ENCODE results near the gene PLET1.

PLET1 gene

GRCh38 chr11:112228706-112229105 lies 32.0 kb downstream of the PLET1 start:
- TF ChIP-seq, protein P1, sequence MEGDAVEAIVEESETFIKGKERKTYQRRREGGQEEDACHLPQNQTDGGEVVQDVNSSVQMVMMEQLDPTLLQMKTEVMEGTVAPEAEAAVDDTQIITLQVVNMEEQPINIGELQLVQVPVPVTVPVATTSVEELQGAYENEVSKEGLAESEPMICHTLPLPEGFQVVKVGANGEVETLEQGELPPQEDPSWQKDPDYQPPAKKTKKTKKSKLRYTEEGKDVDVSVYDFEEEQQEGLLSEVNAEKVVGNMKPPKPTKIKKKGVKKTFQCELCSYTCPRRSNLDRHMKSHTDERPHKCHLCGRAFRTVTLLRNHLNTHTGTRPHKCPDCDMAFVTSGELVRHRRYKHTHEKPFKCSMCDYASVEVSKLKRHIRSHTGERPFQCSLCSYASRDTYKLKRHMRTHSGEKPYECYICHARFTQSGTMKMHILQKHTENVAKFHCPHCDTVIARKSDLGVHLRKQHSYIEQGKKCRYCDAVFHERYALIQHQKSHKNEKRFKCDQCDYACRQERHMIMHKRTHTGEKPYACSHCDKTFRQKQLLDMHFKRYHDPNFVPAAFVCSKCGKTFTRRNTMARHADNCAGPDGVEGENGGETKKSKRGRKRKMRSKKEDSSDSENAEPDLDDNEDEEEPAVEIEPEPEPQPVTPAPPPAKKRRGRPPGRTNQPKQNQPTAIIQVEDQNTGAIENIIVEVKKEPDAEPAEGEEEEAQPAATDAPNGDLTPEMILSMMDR (IDR thresholded peaks at IDR 0.05; ENCODE audit: low read depth, low read length): no peak
- DNase-seq (ENCODE audit: extremely low read depth, low read depth): no peak

- DNase-seq (ENCODE audit: extremely low read depth, low read depth): no peak
- TF ChIP-seq, protein P1 (IDR thresholded peaks at IDR 0.05; ENCODE audit: low read depth, low read length): no peak
Measured at GRCh38 chr11:112227471-112227870, 33.2 kb downstream of the PLET1 start.

GRCh38 chr11:112226831-112227401 lies 33.7 kb downstream of the PLET1 start:
- TF ChIP-seq, protein P1 (IDR thresholded peaks at IDR 0.05; ENCODE audit: low read depth, low read length): no peak; the same call in 1 of the 2 replicates
- DNase-seq (ENCODE audit: extremely low read depth, low read depth): no peak

GRCh38 chr11:112226062-112226830 lies 34.4 kb downstream of the PLET1 start, which contains the start of gene PTS:
PTS (plus strand) TSS chr11:112226428; CDS start chr11:112226444, 16 bp downstream.
- peak; percentile 69 for DNase-seq (ENCODE audit: extremely low read depth, low read depth)
- TF ChIP-seq, protein P1 (IDR thresholded peaks at IDR 0.05; ENCODE audit: low read depth, low read length): no peak

DNA sequence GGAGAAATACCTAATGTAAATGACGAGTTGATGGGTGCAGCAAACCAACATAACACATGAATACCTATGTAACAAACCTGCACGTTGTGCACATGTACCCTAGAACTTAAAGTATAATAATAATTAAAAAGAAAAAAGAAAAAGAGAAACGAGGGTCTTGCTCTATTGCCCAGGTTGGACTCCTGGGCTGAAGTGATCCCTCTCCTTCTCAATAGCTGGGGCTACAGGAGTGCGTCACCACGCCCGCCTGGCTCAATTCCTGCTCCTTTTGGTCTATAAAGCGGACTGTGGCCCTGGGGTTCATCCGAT lies 35.0 kb downstream of the PLET1 start:
- TF ChIP-seq, protein P1 (IDR thresholded peaks at IDR 0.05; ENCODE audit: low read depth, low read length): no peak
- DNase-seq (ENCODE audit: extremely low read depth, low read depth): no peak

- TF ChIP-seq, protein P1 (IDR thresholded peaks at IDR 0.05; ENCODE audit: low read depth, low read length): no peak
- no peak for DNase-seq (ENCODE audit: extremely low read depth, low read depth)
Measured at GRCh38 chr11:112223754-112224532, 36.7 kb downstream of the PLET1 start.

- no peak for DNase-seq (ENCODE audit: extremely low read depth, low read depth)
- TF ChIP-seq, protein P1 (IDR thresholded peaks at IDR 0.05; ENCODE audit: low read depth, low read length): no peak
Measured at GRCh38 chr11:112223121-112223520, 37.5 kb downstream of the PLET1 start.

Data from AG09319 (cell line).